K562 (cell line): ENCODE data around the gene HOXC10. TPM values are rescaled to one million over a fixed set of nuclear protein-coding genes. Genes with fewer than 3 reads are reported as not detected.

Experiments used
- ARID2 ChIP-seq: fragments of 450-650 bp; IDR thresholded peaks from 2 replicates; pipeline ENCODE4 v1.6.1; 2017; ENCODE audit warnings: antibody characterized with exemption, mild to moderate bottlenecking
- ATF3 ChIP-seq, 2 experiments: fragments of 450-650 bp in 1 of 2; sonication (generic) in 1 of 2; formaldehyde crosslinking in 1 of 2; IDR thresholded peaks in 1 of 2; conservative IDR thresholded peaks in 1 of 2; 2 replicates each; pipeline versions ENCODE4 v1.6.1 to v1.8.1; 2016 to 2023; ENCODE audit warnings: mild to moderate bottlenecking in 2 of 2, moderate library complexity in 2 of 2, inconsistent platforms in 1 of 2, missing genetic modification reagents in 1 of 2
- ATF7 ChIP-seq: fragments of 450-650 bp; IDR thresholded peaks from 2 replicates; pipeline ENCODE4 v1.7.1; 2014; ENCODE audit warnings: mild to moderate bottlenecking, moderate library complexity
- CC2D1A ChIP-seq: fragments of 450-650 bp; IDR thresholded peaks from 2 replicates; pipeline ENCODE4 v1.6.1; 2017; ENCODE audit warnings: mild to moderate bottlenecking
- CSDE1 ChIP-seq, 2 experiments: fragments of 450-650 bp; IDR thresholded peaks; 2 replicates each; pipeline ENCODE4 v1.6.1; 2016; ENCODE audit warnings: mild to moderate bottlenecking in 1 of 2
- HMGXB4 ChIP-seq: sonication (generic); formaldehyde crosslinking; IDR thresholded peaks from 2 replicates; pipeline ENCODE4 v1.8.1; 2023; ENCODE audit warnings: mild to moderate bottlenecking, missing genetic modification reagents
- JUN ChIP-seq, 2 experiments: sonication (generic) in 1 of 2; formaldehyde crosslinking in 1 of 2; IDR thresholded peaks; 2 replicates each; pipeline versions ENCODE4 v1.6.1 to v1.8.0; 2012 to 2022; ENCODE audit warnings: borderline replicate concordance in 2 of 2, mild to moderate bottlenecking in 2 of 2, improper control_type of control experiment in 1 of 2, low read depth in 1 of 2, low read length in 1 of 2, missing genetic modification reagents in 1 of 2
- MXI1 ChIP-seq: IDR thresholded peaks from 2 replicates; pipeline ENCODE4 v1.6.1; 2011; ENCODE audit warnings: low read depth, mild to moderate bottlenecking, improper control_type of control experiment, low read length
- MYC ChIP-seq, 2 experiments: fragments of 250-450 bp in 1 of 2; sonication (Bioruptor Pico) in 1 of 2; IDR thresholded peaks; 2 replicates each; pipeline versions ENCODE4 v1.5.1 to v1.6.1; 2012 to 2021; ENCODE audit warnings: low read depth in 2 of 2, borderline replicate concordance in 1 of 2, improper control_type of control experiment in 1 of 2, low read length in 1 of 2, mild to moderate bottlenecking in 1 of 2, moderate library complexity in 1 of 2
- NR4A1 ChIP-seq, 2 experiments: fragments of 250-450 bp in 1 of 2; fragments of 450-650 bp in 1 of 2; sonication (Bioruptor Pico) in 1 of 2; IDR thresholded peaks; 2 replicates each; pipeline versions ENCODE4 v1.4.0 to v1.6.1; 2016 to 2020; ENCODE audit warnings: mild to moderate bottlenecking in 2 of 2, missing compliant biosample characterization in 1 of 2, missing genetic modification characterization in 1 of 2, moderate library complexity in 1 of 2
- PRDM10 ChIP-seq: fragments of 450-650 bp; IDR thresholded peaks from 2 replicates; pipeline ENCODE4 v1.6.1; 2018; ENCODE audit not compliant: partially characterized antibody
- RBM25 ChIP-seq: fragments of 200-400 bp; formaldehyde crosslinking; IDR thresholded peaks from 2 replicates; pipeline ENCODE4 v1.6.1; 2018; ENCODE audit warnings: low read length, low read depth, moderate library complexity; ENCODE audit not compliant: severe bottlenecking
- RCOR1 ChIP-seq, 2 experiments: IDR thresholded peaks; 2 replicates each; pipeline ENCODE4 v1.6.1; 2012; ENCODE audit warnings: low read depth in 2 of 2, low read length in 2 of 2, borderline replicate concordance in 1 of 2, improper control_type of control experiment in 1 of 2
- SMC3 ChIP-seq: conservative IDR thresholded peaks from 2 replicates; pipeline ENCODE4 v1.6.1; 2011; ENCODE audit warnings: low read depth, low read length, improper control_type of control experiment; ENCODE audit not compliant: insufficient read depth
- SRF ChIP-seq, 2 experiments: fragments of 250-450, 450-650 bp in 1 of 2; sonication (Bioruptor Pico) in 1 of 2; sonication (generic) in 1 of 2; formaldehyde crosslinking; IDR thresholded peaks; 2 replicates each; pipeline versions ENCODE4 v1.5.0 to v1.5.1; 2020 to 2022; ENCODE audit warnings: mild to moderate bottlenecking in 1 of 2, missing genetic modification reagents in 1 of 2
- YY1 ChIP-seq, 3 experiments: IDR thresholded peaks; 2 replicates each; pipeline ENCODE4 v1.6.1; 2011; ENCODE audit warnings: low read length in 2 of 3, mild to moderate bottlenecking in 2 of 3, moderate library complexity in 2 of 3, borderline replicate concordance in 1 of 3, control low read depth in 1 of 3, low read depth in 1 of 3; ENCODE audit not compliant: insufficient read depth in 3 of 3, insufficient replicate concordance in 2 of 3, control insufficient read depth in 1 of 3, insufficient read length in 1 of 3; ENCODE audit errors: extremely low read depth in 1 of 3
- polyA plus RNA-seq, 8 experiments: library from polyadenylated mRNA; depleted of rRNA in 4 of 8; stranded (reverse) in 5 of 8; unstranded in 3 of 8; fragments of >200 nt; fragmentation: Nextera tagmentation in 2 of 8; fragmentation: Illumina TruSeq in 1 of 8; extraction: Ambion mirVana in 2 of 8; extraction: Trizol in 1 of 8; gene quantifications; 2 replicates each; pipeline versions ENCODE4 v1.2.1 to v1.2.3, GENCODE V29; 2011 to 2014; ENCODE audit warnings: inconsistent platforms in 1 of 8, missing spikeins in 1 of 8
- total RNA-seq, 7 experiments: library from RNA; depleted of rRNA in 6 of 7; stranded (reverse); fragments of >200 nt in 6 of 7; fragmentation: Illumina TruSeq in 2 of 7; extraction: Trizol in 2 of 7; gene quantifications; 2 replicates each; pipeline versions ENCODE4 v1.2.1 to v1.2.3, GENCODE V29; 2011 to 2021; ENCODE audit warnings: low replicate concordance in 1 of 7

HOXC10 gene
- total and polyA plus RNA-seq, 9 of the 15 experiments (the other 6 are each of a cell fraction or from before 2014, with no cell fraction given) = 0.13 to 0.77 (median 0.35) TPM; not detected in 2

GRCh38 chr12:54005853-54006558 lies 21.1 kb downstream of the HOXC10 start (continued):
- TF ChIP-seq MYC (IDR thresholded peaks at IDR 0.05; ENCODE audit: low read depth, low read length) = 0 out of 2 replicates have a peak, but pooled peaks have one; percentile 36
- no peak for TF ChIP-seq MYC (CRISPR knock-in tag; IDR thresholded peaks at IDR 0.05; ENCODE audit: borderline replicate concordance, low read depth)
- 0 out of 2 replicates have a peak, but pooled peaks have one; percentile 13 for TF ChIP-seq MXI1
- no peak for TF ChIP-seq ATF3 (IDR thresholded peaks at IDR 0.05)
- TF ChIP-seq ATF3 (CRISPR knock-in tag; conservative IDR thresholded peaks at IDR 0.05) = peak; percentile 37; the same call in 1 of the 2 replicates
- peak in 1 of 2 experiments; percentile 65; a peak in 1 of 4 replicates for TF ChIP-seq RCOR1 (IDR thresholded peaks at IDR 0.05; ENCODE audit: borderline replicate concordance in 1 of 2, low read depth in 2 of 2, low read length in 2 of 2)
- peak; percentile 28; the same call in 1 of the 2 replicates for TF ChIP-seq HMGXB4 (CRISPR knock-in tag)
- TF ChIP-seq SRF (CRISPR knock-in tag; IDR thresholded peaks at IDR 0.05) = peak in 1 of 2 experiments; percentile 85; a peak in 2 of 4 replicates
- TF ChIP-seq ATF7 = peak; percentile 45; the same call in 1 of the 2 replicates
- TF ChIP-seq NR4A1 (CRISPR knock-in tag; IDR thresholded peaks at IDR 0.05) = no peak
- TF ChIP-seq NR4A1 (tag; IDR thresholded peaks at IDR 0.05) = no peak
- peak in 1 of 3 experiments; percentile 15 for TF ChIP-seq YY1 (IDR thresholded peaks at IDR 0.05; ENCODE audit: borderline replicate concordance in 1 of 3, control insufficient read depth in 1 of 3, extremely low read depth in 1 of 3, insufficient read depth in 3 of 3, insufficient read length in 1 of 3, insufficient replicate concordance in 2 of 3, low read depth in 1 of 3, low read length in 2 of 3)
- peak; percentile 89 for TF ChIP-seq PRDM10
- TF ChIP-seq JUN (IDR thresholded peaks at IDR 0.05; ENCODE audit: borderline replicate concordance, low read depth, low read length) = peak; percentile 11; the same call in 1 of the 2 replicates
- TF ChIP-seq JUN (CRISPR knock-in tag; IDR thresholded peaks at IDR 0.05; ENCODE audit: borderline replicate concordance) = no peak
- no peak for TF ChIP-seq CSDE1 (IDR thresholded peaks at IDR 0.05)
- peak; percentile 96 for TF ChIP-seq SMC3
- no peak for TF ChIP-seq RBM25
- TF ChIP-seq ARID2 = peak; percentile 88
- 0 out of 2 replicates have a peak, but pooled peaks have one; percentile 53 for TF ChIP-seq CC2D1A
